Prostate gland (tissue), 2 donors: ENCODE measurements around the gene CEP41.

Source experiments
- POLR2A ChIP-seq: fragments of 450-650 bp; IDR thresholded peaks from one replicate; pipeline ENCODE4 v1.6.1; 2016; ENCODE audit warnings: antibody characterized with exemption, mild to moderate bottlenecking
- POLR2AphosphoS5 ChIP-seq: sonication (generic); formaldehyde crosslinking; IDR thresholded peaks from one replicate; pipeline ENCODE4 v1.6.1; 2017; ENCODE audit warnings: antibody characterized with exemption
- TF ChIP-seq, protein P1 (sequence below), 4 experiments: fragments of 200-600 bp in 2 of 4; fragments of 450-650 bp in 2 of 4; sonication (generic) in 2 of 4; IDR thresholded peaks; 1 replicate in 3 of 4; 2 replicates in 1 of 4; pipeline ENCODE4 v1.5.1; 2016 to 2019; ENCODE audit warnings: antibody characterized with exemption in 4 of 4, mild to moderate bottlenecking in 2 of 4, moderate library complexity in 2 of 4

DNA sequence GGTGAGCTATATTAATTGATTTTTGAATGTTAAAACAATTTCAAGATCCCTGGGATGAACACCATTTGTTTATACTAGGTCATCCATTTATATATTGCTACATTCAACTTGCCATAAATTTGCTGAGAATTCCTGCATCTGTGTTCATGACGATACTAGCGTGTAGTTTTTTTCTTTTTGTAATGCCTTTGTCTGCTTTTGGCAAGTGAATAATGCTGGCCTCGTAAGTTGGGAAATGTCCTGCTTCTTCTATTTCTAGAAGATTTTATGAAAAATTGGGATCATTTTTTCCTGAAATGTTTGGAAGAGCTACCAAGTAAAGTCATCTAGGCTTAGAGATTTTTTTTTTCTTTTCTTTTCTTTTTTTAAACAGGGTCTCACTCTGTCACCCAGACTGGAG, 38.2 kb upstream of the CEP41 start:
- TF ChIP-seq, protein P1, sequence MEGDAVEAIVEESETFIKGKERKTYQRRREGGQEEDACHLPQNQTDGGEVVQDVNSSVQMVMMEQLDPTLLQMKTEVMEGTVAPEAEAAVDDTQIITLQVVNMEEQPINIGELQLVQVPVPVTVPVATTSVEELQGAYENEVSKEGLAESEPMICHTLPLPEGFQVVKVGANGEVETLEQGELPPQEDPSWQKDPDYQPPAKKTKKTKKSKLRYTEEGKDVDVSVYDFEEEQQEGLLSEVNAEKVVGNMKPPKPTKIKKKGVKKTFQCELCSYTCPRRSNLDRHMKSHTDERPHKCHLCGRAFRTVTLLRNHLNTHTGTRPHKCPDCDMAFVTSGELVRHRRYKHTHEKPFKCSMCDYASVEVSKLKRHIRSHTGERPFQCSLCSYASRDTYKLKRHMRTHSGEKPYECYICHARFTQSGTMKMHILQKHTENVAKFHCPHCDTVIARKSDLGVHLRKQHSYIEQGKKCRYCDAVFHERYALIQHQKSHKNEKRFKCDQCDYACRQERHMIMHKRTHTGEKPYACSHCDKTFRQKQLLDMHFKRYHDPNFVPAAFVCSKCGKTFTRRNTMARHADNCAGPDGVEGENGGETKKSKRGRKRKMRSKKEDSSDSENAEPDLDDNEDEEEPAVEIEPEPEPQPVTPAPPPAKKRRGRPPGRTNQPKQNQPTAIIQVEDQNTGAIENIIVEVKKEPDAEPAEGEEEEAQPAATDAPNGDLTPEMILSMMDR (IDR thresholded peaks at IDR 0.05): no peak
- TF ChIP-seq POLR2AphosphoS5 (no peak), POLR2A (no peak)
